GM21381 (cell line): ENCODE data around the gene AUH.

Experiments
- ATAC-seq: cut with Tn5 transposase; IDR thresholded peaks from one replicate; pipeline ENCODE4 v1.9.1; 2021; ENCODE audit warnings: mild to moderate bottlenecking, moderate library complexity; ENCODE audit not compliant: unreplicated experiment

Gene AUH

DNA sequence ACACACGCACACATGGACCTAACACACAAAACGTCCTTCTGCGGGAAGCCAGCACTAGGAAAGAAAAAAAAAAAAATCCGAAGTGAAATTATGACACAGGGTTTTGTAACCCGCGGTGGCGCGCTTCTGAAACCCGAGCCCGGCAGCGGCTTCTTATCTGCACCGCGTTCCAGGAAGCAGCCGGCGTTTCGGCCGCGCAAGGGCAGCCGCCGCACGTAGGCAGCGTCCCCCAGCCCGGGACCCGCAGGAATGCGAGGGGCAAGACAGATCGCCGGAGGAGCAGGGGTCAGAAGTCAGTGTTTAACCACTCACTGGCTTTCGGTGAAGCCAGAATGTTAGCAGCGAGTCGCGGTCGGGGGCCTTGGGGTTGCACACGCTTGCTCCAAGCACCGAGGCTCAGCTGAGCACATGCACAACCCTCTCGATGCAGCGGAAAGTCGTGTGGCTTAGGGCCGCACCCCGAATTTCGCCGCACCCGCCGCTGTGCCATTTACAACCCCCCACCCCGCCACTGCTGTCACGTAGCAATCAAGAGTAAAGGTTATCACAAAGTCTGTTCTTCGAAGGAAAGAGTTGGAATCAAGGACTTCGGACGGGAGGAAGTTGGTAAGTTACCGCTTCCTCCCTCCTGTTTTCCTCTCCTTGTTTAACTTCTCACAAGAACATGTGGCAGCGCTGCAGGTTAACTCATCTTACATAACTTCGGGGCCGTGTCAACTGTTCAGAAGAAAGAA lies 167.9 kb downstream of the AUH start:
- peak; percentile 65 for ATAC-seq

DNA sequence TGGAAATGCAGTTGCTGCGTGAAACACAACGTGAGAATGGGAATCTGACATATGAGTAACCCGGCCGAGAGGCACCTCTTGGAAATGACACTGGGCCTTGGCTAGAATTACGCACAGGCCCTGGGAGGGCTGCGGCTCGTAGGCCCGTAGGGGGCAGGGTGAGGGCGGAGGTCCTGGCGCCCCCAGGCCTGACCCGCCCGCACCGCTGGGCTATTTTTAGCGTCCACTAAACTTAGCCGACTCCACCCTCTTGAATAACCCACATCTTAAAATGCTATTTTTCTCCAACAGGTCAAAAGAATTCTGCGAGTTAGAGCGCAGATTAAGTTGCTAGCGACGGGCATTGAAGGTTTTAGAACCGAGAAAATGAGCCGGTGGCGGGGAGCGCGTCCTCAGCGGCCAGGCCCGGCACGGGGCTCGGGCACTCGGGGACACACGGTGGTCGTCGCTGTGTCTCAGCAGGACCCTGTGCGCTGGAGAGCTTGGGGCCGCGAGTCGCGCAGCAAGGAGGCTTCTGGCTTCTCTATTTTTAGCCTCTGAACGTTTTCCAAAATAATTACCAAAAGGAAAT lies 168.5 kb downstream of the AUH start:
- peak; percentile 35 for ATAC-seq

DNA sequence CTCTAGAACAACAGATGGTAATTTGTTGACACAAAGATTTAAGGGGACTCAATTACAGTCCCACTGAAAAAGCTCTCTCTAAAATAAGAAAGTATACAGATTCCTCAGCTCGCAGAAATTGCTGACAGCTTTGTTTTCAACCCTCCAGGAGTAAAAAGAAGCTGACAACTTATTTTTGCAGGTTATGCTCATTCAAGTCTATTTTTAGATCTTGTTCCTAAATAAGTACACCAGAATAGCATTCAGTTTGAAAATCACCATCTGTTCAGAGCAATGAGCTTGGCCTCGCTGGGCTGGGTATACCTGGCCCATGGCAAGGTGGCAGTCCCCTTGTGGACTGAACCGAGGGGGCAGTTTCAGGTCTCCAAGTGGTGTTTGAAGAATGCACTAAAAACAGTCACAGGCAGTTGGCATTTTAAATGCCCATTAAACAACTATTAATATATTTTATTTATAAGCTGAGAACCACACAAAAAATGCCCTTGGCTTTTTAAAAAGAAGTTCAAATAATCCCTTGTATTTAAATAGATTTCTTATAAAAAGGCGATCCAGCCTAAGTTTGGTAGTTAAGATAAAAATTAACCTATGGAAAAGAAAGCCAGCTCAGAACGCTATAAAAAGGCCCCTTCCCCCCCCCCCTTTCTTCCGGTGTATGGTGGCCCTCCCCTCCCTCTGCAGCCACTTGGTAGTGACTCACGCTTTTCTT lies 169.2 kb downstream of the AUH start:
- no peak for ATAC-seq

DNA sequence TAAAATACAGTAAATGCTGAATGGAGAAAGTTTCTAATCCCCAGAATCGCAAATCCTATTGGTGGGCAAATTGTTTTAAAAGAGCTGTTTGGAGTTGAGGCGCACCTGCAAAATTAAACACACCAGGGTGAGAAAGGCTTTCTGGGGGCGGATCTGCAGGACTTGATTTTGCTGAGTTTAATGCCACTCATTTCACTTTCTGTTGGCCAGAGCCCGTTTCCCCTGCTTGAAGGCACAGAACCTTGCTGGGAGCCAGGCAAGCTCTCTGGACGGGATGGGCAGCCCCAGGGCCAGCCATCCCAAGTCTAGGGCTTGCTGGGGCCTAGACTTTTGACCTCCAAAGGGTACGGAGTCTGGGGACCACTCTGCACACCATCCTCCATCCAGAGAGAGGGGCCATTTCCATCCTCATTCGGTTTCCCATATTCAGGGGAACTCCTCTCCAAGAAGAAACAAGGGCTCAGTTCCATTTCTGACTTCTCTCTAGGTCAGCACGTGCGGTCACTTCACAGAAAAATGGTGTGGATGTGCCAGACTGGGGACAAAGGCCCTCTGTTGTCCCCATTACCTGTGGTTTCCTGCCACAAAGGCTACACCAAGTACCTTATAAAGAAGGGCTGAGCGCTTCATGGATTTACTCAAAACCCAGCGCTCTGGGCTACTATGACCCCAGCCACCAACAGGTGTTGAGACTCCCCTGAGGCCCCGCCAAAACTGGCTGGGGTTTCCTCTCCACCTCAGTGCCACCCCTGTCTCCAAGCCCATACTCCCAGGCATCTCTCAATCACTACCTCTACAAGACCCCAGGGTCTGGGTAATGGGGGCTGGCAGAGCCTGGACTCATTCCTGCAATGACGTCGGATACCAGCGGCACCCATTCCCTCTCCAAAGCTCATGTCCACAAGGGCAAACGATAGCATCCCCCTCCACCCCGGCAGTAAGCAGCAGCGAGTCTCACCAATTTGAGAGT lies 170.0 kb downstream of the AUH start:
- ATAC-seq: no peak

DNA sequence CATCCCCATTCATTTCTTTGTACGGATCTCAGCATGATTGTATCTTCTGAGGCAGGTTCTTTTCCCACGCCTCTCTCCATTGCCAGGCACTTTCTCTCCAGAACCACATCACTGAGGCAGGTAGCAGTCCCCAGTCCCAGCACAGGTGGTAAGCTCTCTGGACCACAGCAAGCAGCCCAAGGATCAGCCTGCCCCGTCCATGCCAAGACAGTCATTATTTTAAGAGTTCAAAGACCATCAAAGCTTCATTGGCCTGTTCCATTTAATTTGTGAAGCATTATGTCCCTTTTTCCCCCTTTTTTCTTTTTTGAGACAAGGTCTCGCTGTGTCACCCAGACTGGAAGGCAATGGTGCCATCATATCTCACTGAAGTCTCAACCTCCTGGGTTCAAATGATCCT lies 171.7 kb downstream of the AUH start:
- no peak for ATAC-seq

DNA sequence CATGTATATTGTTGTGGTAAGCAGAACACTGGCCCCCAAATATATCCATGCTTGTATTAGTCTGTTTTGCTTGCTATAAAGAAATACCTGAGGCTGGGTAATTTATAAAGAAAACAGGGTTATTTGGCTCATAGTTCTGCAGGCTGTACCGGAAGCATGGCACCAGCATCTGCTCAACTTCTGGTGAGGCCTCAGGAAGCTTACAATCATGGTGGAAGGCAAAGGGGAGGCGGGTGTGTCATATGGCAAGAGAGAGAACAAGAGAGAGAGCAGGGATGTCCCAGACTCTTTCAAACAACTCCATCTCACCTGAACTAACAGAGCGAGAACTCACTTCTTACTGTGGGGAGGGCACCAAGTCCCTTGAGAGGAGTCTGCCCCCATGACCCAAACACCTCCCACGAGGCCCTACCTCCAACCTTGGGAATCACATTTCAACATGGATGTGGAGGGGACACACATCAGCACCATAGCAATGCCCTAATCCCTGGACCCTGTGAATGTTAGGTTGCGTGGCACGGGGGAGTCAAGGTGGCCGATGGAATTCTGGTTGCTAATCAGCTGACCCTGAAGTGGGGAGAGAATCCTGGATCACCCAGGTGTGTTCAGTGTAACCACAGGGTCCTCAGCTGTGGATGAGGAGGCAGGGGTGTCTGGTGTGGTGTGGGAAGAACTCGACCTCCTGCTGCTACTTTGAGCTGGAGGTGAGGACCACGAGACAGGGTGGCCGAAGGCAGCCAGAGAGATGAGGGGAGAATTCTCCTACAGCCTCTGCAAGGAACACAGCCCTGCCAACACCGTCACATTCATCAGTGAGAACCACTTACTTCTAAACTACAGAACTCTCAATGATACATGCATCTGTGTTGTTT lies 172.8 kb downstream of the AUH start:
- ATAC-seq: no peak

DNA sequence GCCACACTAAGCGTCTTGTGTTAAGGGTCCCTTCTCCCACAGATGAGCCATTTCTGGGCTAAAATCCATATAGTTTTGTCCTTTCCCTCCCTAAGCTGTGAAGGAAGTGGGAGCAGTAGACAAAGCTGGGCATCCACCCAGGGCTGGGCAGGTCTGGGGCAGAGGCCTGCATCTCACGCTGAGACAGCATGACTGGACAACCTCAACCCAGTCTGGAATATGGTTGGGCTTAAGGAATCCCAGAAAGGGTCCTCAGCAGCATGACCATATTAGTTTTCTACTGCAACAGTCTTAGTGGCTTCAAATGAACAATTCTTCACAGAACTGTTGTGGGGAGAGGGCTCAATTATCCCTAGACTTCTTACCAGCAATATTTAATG lies 173.8 kb downstream of the AUH start:
- ATAC-seq: no peak

DNA sequence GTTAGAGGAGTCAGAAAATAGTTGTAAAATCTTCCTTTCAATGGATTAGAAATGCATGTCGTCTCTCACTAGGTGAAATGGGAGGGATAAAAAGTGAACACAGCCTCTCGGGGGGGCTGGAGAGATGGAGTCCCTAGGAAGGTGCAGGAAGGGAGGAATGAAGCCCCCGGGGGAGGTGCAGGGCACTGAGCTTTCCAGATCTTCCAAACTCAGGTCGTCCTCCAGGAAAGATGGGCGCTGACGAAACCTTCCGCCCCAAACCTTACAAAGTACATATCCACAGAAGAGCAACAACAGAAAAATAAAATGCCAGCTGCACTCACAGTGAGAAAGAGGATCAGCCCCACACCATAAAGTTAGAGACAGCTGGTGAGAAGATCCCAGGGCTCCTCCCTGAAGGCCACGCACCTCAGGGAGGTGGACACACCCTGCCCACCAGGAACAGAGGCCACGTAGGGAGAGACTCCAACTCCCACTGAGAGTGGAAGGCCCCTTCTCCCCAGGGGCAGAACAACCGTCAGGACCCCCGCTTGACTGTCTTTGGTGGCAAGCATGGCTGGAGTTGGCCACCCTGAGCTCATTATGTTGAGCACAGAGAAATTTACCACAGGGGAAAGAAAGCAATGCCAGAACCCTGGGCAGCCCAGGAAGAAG lies 174.3 kb downstream of the AUH start:
- ATAC-seq: no peak

DNA sequence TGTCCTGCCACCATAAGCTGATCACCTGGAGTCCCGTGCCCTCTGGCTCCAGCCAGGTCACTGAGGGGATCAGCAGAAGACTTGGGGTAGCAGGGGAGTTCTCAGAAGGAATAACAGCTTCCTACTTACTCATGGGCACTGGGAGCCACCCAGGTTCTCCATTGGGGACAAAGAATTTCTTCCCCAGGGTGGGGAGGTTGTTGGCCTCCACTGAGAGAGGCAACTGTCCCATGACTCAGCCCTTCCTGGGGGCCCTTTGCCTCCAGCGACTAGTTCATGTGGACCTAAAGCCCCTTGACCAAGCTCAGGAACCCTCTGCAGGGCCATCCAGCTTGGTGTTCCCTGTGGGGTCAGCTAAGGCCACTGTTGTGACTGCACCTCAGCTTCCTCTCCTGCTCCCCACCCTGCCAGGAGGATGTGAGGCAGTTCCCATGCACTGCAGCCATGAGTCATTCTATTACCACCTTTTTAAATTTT lies 175.0 kb downstream of the AUH start:
- no peak for ATAC-seq

DNA sequence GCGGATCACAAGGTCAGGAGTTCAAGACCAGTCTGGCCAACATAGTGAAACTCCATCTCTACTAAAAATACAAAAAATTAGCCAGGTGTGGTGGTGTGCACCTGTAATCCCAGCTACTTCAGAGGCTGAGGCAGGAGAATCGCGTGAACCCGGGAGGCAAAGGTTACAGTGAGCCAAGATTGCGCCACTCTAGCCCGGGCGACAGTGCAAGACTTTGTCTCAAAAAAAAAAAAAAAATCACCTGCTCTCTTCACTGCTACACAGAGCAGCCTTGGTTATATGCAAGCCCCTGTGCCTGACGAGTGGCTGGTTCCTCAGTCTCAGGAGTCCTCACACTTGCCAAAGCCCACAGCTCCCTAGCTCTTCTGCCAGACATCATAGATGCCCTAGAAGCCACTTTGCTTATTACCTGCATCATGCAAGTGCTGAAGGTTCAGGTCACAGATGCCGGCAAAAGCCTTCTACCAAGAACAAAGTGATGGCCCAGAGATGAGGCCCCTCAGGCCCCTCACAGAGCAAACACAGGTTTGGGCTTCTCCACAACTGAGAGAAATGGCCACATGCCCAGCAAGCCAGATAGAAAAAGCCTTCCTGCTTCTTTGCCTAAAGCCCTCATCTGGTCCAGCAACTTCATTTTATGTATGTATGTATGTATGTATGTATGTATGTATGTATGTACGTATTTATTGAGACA lies 176.4 kb downstream of the AUH start:
- no peak for ATAC-seq

DNA sequence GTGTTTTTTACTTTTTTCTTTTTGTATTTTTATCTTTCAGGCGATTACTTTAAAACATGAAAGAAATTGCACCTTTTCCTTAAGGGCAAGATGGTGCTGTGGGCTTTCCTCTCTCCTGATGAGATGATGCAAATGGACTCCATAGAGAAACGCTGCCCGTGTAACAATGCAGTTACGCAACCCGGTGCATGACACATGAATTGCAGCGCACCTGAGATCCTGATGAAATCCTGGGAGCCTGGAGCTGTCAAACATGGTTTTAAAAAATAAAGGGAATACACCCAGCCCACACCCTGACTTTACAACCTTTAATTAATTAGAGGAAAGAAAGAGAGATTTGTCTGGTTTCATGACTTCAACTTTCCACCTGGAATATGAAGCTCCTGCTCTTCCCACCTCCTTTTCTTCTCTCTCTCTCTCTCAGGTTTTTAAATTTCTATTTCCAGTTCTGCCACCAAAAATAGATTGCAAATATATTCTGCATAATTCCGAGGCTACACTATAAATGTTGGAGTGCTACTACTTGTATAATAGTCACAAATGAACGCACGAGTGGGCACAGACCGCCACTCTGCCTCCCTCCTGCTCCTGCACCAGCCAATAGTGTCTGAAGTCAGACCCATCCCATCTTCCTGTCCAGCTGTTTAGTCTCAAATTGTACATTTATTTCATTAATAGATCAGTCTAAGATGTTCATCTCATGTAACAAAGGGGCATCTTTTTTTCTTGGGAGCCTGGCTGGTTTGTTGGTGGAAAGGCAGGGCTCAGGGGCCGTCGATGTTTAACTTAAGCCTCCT lies 179.1 kb downstream of the AUH start:
- no peak for ATAC-seq

DNA sequence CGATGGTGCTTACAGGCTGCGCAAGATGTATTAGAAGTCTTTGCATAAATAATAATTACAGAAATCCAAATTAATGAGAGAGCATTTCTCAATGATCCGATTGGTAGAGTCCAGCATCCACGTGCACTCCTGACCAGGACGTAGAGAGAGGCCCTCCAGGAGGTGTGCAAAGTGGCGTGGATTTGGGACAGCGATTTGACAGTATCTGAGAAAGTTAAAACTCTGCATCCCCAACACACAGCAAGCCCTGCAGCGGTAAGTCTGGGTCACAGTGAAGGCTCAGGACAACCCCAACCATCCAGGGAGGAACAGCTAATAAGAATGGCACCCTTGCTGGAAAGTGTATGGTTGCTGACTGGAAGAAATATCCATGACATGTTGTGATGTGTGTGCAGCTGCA lies 180.2 kb downstream of the AUH start:
- ATAC-seq: no peak

DNA sequence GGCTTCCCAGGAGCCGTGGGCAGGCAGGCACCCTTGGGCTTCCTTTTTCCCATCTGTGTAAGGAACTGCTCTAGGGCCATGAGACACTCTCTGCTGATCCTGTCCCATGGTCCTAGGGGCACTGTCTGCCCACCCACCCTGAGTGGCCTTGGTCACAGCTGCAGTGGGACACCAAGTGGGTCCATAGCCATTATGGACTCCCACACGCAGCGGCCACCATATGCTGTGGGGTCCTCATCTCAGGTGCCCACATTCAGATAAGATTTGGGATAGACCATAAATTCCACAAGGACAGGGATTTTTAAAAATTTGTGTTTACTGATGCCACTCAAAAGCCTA lies 180.8 kb downstream of the AUH start:
- no peak for ATAC-seq

DNA sequence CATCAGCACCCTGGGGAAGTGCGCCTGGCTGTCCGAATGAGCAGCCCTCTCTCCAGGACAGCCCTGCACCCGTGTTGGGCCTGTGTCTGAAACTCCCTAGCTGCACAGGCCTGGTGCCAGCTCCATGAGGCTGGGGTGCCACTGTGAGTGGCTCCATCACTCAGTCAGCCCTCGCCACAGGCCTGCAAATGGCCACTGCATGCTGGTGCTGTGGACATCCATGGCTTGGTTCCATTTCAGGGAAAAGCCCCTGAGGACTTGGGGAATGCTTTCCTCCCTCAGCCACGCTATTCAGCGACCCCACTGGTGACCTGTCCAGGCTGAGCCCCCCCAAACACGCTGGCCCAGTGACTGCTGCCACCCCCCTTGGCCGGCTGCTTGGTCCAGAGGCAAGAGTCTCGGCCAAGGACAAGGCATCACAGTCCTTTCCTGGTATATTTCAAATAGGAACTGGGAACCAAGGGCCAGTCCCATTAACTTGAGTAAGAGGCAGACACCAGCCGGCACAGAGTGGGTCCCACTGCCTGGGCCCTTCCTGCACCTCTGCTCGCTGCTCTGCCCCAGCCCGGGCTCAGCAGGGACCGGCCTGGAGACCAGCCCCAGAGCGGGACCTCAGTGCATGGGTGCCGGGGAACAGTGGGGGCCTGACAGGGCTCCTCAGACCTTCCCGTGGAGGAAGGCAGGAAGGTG lies 181.3 kb downstream of the AUH start:
- ATAC-seq: no peak

DNA sequence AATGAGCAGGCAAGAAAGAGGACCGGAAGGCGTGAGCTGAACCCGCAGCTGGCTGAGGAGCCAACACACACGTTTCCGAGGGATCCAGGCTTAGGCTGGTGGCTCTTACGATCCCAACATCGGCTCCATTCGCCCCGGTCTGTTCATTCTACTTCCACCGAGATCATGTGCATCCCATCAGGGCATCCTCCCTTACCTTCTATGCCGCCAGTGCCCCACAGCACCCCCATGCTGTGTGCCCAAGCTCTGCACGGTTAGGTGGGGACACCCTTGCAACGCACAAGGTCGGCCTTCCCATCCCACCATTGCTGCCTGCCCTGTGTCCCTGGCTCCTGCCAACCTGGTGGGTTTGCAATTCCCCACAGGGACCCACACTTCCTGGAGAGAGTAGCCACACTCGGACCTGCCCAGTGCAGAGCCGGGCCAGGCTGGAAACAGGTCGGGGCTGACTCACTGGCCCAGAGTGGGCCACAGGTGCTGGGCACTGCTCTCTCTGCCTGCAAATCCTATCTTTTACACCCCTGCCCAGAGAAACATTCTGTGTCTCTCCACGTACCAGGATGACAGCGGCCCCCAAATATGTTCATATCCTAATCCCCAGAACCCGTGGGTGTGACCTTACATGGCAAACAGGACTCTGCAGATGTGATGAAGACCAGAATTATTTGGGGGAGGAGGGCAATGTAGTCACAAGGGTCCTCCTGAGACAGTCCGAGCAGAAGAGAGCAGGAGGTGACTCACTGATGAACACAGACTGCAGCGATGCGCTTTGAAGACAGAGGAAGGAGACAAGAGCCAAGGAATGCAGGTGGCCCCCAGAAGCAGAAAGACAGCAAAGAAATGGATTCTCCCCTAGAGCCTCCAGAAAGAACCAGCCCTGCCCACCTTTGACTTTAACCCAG lies 182.2 kb downstream of the AUH start:
- no peak for ATAC-seq

DNA sequence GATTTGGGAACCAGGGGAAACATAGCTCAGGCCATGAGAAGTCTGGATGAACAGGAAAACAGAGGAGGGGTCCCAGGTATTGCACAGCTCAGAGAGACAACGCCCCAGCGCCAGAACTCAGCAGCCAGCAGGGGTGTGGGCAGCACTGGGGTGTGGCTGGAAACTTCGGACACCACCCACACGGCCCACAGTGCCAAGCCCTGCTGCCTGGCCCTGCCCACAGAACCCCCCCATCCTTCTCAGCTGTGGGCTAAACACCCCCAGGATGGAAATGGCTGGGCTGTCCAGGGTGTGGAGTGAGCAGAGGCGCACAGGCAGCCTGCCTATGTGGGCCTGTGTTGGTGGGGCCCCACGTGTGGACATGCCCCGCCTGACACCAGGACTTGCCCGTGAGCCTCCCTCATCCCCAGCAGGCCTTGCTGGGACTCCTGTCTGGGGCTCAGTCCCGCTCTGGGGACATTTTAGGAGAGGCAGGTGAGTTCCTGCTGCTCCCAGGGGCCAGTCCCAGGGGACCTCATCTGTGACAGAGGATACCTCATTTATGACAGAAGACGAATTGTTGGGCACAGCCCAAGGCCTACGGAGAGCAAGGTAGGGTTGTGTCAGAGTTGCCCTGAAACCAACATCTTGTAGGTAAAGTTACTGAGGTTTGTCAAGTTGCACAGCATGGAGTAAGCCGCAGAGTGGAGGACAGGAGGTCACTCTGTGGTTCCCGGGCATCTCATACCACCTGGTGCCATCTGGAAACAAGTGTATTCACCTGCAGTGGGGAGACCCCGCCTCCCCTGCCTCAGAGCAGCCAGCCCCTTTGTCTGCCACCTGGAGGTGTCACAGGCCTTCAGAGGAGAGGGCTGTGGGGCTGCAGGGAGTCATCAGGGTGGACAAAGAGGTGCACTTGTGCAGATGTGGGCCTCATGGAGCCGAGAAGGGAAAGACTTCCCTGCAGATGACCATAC lies 183.2 kb downstream of the AUH start:
- ATAC-seq: no peak
